GM12801 (cell line): Measurements from ENCODE around the gene SEC61A1.
A peak's percentile ranks its signal among the peaks of the same experiment; 100 is the strongest.

ENCODE experiments used
- CTCF ChIP-seq: IDR thresholded peaks from one replicate; pipeline ENCODE4 v1.5.1; 2011; ENCODE audit warnings: control low read depth; ENCODE audit not compliant: insufficient read length; ENCODE audit errors: extremely low read depth

The SEC61A1 gene

GRCh38 chr3:128089135-128089534, 36.9 kb downstream of the SEC61A1 start:
- no peak for TF ChIP-seq CTCF

- TF ChIP-seq CTCF = no peak
Measured at GRCh38 chr3:128091586-128091985, 39.3 kb downstream of the SEC61A1 start.

- no peak for TF ChIP-seq CTCF
Measured at GRCh38 chr3:128094295-128095151, 42.3 kb downstream of the SEC61A1 start.

GRCh38 chr3:128095222-128095703, 43.0 kb downstream of the SEC61A1 start:
- TF ChIP-seq CTCF = peak; percentile 20

GRCh38 chr3:128098234-128098633, 46.0 kb downstream of the SEC61A1 start:
- no peak for TF ChIP-seq CTCF

GRCh38 chr3:128100161-128100560, 47.9 kb downstream of the SEC61A1 start:
- TF ChIP-seq CTCF = no peak

GRCh38 chr3:128100638-128101037, 48.4 kb downstream of the SEC61A1 start:
- TF ChIP-seq CTCF = no peak
